Measurements from ENCODE around the gene MLXIP.
A peak's percentile ranks its signal among the peaks of the same experiment; 100 is the strongest.
"Not testable (repeated sequence)": the region's sequence is repeated elsewhere in the genome, so short reads cannot be mapped to it uniquely, and the experiment has no call there.

MLXIP gene

DNA sequence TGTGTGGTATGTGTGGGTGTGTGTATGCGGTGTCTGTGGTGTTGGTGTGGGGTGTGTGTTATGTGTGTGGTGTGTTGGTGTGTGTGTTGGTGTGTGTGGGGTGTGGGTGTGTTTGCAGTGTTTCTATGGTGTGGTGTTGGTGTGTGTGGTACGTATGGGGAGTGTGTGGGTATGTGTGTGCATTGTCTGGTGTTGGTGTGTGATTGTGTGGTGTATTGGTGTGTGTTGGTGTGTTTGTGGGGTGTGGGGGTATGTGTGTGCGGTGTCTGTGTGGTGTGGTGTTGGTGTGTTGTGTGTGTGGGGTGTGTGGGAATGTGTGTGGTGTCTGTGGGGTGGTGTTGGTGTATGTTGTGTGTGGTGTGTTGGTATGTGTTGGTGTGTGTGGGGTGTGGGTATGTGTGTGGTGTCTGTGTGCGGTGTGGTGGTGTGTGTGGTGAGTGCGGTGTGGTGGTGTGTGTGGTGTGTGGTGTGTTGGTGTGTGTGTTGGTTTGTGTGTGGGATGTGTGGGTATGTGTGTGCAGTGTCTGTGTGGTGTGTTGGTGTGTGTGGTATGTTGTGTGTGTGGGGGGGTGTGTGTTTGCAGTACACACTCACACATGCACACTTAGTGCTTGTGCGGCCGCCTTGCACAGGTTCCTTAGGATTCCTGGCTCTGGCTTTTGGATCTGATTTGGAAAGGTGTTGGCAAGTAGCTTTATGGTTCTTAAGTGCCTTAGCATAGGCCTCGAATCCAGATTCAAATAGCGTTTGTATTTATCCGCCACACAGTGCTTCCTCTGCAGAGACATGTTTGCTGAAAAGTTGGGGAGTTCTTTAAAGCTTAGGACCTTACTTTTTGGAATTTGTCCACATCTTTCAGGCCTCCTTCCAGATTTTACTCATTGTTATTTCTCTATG lies 16.4 kb downstream of the MLXIP start:
- H3K4me3 Mint-ChIP-seq, result no peak overlapping the region
- H3K27ac Mint-ChIP-seq, result no peak overlapping the region
- no peak for DNase-seq
- H3K4me1 Mint-ChIP-seq, result peaks cover 41% of the 10 kb centered on the region
- peak; percentile 3 for ATAC-seq
- H3K27me3 Mint-ChIP-seq, result no peaks in the 10 kb centered on the region
- H3K9me3 Mint-ChIP-seq, result no peaks in the 10 kb centered on the region

DNA sequence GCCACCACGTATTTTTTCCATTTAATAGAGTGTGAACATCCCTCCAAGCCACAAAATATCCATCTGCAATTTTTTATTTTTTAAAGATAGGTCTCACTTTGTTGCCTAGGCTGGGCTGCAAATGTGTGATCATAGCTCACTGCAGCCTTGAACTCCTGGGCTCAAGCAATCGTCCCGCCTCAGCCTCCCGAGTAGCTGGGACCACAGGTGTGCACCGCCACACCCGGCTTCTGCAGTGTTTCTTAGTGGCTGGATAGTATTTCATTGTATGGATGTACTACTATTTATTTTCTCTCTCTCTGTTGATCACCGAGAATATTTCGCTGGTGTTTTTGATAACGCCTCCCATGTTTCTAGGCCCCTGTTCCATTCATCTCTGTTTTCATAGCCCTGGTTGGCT lies 17.5 kb downstream of the MLXIP start:
- H3K4me3 Mint-ChIP-seq, result no peak overlapping the region
- H3K9me3 Mint-ChIP-seq, result no peaks in the 10 kb centered on the region
- H3K4me1 Mint-ChIP-seq, result peaks cover 52% of the 10 kb centered on the region
- ATAC-seq (no peak), DNase-seq (no peak)
- H3K27me3 Mint-ChIP-seq, result no peaks in the 10 kb centered on the region
- no peak overlapping the region for H3K27ac Mint-ChIP-seq

- H3K9me3 Mint-ChIP-seq, result no peaks in the 10 kb centered on the region
- no peaks in the 10 kb centered on the region for H3K27me3 Mint-ChIP-seq
- no peak for ATAC-seq
- peak overlapping the region in 1 of 2 donors; percentile 10 for H3K27ac Mint-ChIP-seq
- DNase-seq, result no peak
- peaks cover 58% of the 10 kb centered on the region for H3K4me1 Mint-ChIP-seq
- peak overlapping the region in 1 of 2 donors; percentile 47 for H3K4me3 Mint-ChIP-seq
Measured at GRCh38 chr12:122096591-122097149, 18.1 kb downstream of the MLXIP start.

- Mint-ChIP-seq H3K4me3 (peak overlapping the region; percentile 68 to 78), H3K27ac (peak overlapping the region in 1 of 2 donors; percentile 88), H3K9me3 (no peaks in the 10 kb centered on the region), H3K4me1 (peaks cover 63% of the 10 kb centered on the region), H3K27me3 (no peaks in the 10 kb centered on the region)
- DNase-seq (no peak), ATAC-seq (no peak)
Measured at GRCh38 chr12:122097584-122097926, 19.0 kb downstream of the MLXIP start.

DNA sequence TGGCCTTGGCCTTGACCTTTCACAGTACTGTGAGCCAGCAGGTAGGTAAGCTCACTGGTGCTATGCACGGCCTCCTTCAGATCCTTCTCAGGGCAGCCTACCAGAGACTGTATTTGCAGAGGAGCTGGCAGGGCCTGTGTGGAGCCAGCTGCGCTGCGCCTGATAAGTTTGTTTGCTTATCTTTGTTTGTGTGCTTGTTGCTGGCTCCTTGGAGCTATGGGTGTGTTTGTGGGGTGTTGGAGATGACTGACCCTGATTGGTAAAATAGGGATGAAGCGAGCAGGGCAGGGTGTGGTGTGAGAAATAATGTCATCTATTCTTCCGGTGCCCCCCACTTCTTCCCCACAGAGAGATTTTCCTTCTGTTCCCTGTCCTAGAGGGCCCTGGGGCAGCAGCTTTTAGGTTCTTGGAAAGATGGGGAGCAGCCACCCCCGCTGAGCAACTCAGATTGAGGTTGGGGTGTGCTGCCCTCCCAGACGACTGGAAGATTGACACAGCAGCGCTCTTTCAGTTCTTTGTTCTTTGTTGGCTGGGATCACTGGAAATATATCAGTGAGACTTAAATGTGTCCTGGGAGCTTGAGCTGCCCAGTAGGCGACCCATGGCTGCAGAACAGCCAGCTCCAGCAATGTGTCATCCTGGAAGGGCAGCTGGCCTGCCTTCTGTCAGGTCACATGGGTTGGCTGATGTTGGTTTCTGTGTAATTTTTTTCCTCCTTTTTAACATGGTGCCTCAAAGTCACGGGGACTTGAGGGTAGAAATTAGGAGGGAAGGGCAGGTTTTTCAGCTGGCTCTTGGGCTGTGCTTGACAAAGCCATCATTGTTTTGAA lies 19.6 kb downstream of the MLXIP start:
- peak; percentile 66 for ATAC-seq
- Mint-ChIP-seq H3K9me3 (no peaks in the 10 kb centered on the region), H3K4me1 (peaks cover 65% of the 10 kb centered on the region)

GRCh38 chr12:122099280-122099749 lies 20.8 kb downstream of the MLXIP start:
- Mint-ChIP-seq H3K4me1 (peaks cover 72% of the 10 kb centered on the region), H3K27ac (peak overlapping the region in 1 of 2 donors; percentile 35), H3K9me3 (no peaks in the 10 kb centered on the region), H3K4me3 (peak overlapping the region; percentile 68 to 78), H3K27me3 (no peaks in the 10 kb centered on the region)
- ATAC-seq (peak; percentile 34), DNase-seq (no peak)

More for the DNA sequence above, 19.6 kb downstream of the MLXIP start:
- H3K27ac Mint-ChIP-seq, result peak overlapping the region; percentile 67 to 88
- H3K27me3 Mint-ChIP-seq, result no peaks in the 10 kb centered on the region
- no peak for DNase-seq
- H3K4me3 Mint-ChIP-seq, result peak overlapping the region; percentile 68 to 78

- Mint-ChIP-seq H3K9me3 (no peaks in the 10 kb centered on the region), H3K4me3 (peak overlapping the region; percentile 36 to 78), H3K27ac (peak overlapping the region in 1 of 2 donors; percentile 72), H3K4me1 (peaks cover 78% of the 10 kb centered on the region), H3K27me3 (no peaks in the 10 kb centered on the region)
- DNase-seq (no peak), ATAC-seq (peak; percentile 39)
Measured at GRCh38 chr12:122099856-122100255, 21.3 kb downstream of the MLXIP start.

DNA sequence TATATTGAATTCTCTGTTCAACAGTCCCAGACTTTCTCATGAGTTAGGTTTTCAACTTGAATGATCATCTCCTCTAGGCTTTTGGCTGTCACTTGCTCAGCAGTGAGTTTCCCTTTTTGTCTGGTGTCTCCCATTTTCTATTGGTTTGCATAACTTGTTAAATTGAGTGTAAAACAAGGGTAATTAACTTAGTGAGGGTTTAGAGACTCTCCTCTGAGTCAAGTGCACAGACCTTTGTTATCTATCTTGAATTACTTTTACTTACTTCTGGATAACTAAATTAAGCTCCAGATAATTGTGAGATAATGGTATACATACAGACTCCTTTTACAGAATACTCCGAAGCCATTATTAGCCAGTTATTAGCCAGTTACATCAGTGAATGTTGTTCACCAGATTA lies 22.0 kb downstream of the MLXIP start:
- DNase-seq (no peak), ATAC-seq (no peak)
- H3K4me1 Mint-ChIP-seq, result peaks cover 85% of the 10 kb centered on the region
- no peaks in the 10 kb centered on the region for H3K9me3 Mint-ChIP-seq
- H3K27me3 Mint-ChIP-seq, result no peaks in the 10 kb centered on the region
- peak overlapping the region in 1 of 2 donors; percentile 85 for H3K27ac Mint-ChIP-seq
- peak overlapping the region; percentile 15 to 78 for H3K4me3 Mint-ChIP-seq

- no peak for DNase-seq
Measured at GRCh38 chr12:122102331-122102730, 23.8 kb downstream of the MLXIP start.

DNA sequence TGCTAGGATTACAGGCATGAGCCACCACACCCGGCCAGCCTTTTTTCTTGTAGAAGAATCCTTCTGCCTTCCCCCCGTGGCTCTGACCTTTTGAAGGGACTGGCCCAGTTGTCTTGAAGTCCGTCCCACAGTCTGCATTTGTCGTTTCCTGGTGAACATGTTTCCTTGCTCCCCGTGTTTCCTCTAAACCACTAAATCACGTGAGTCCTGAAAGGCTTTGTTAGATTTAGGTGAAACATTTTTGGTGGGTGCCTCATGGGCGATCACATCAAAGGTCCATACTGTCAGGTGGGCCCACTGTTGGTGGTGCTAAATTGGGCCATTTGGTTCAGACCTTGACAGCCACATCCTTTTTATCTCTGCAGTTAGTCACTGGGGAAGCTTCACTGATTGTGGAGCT lies 26.3 kb downstream of the MLXIP start:
- no peaks in the 10 kb centered on the region for H3K9me3 Mint-ChIP-seq
- H3K4me3 Mint-ChIP-seq, result peak overlapping the region; percentile 63 to 71
- no peaks in the 10 kb centered on the region for H3K27me3 Mint-ChIP-seq
- peak in 1 of 2 donors; percentile 58 for DNase-seq
- peak; percentile 68 for ATAC-seq
- peaks cover 88% of the 10 kb centered on the region for H3K4me1 Mint-ChIP-seq
- peak overlapping the region; percentile 21 to 87 for H3K27ac Mint-ChIP-seq

More at GRCh38 chr12:122102331-122102730, 23.8 kb downstream of the MLXIP start:
- Mint-ChIP-seq H3K4me1 (peaks cover 88% of the 10 kb centered on the region), H3K9me3 (no peaks in the 10 kb centered on the region), H3K4me3 (no peak overlapping the region), H3K27me3 (no peaks in the 10 kb centered on the region), H3K27ac (no peak overlapping the region)
- no peak for ATAC-seq

DNA sequence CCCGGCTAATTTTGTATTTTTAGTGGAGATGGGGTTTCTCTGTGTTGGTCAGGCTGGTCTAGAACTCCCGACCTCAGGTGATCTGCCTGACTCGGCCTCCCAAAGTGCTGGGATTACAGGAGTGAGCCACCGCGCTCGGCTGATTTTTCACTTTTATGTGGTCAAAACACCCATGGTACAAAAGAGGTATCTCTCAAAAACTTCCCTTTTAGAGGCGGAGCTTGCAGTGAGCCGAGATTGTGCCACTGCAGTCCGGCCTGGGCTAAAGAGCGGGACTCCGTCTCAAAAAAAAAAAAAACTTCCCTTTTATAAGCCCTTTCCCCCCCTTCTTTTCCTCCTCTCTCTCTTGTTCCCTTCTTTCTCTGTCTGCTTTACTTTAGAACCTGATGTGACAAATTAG lies 26.9 kb downstream of the MLXIP start:
- DNase-seq, H3K27ac Mint-ChIP-seq, ATAC-seq, H3K27me3 Mint-ChIP-seq, H3K9me3 Mint-ChIP-seq: not testable (repeated sequence)
- Mint-ChIP-seq H3K4me1 (peaks cover 88% of the 10 kb centered on the region), H3K4me3 (peak overlapping the region; percentile 63 to 65)

DNA sequence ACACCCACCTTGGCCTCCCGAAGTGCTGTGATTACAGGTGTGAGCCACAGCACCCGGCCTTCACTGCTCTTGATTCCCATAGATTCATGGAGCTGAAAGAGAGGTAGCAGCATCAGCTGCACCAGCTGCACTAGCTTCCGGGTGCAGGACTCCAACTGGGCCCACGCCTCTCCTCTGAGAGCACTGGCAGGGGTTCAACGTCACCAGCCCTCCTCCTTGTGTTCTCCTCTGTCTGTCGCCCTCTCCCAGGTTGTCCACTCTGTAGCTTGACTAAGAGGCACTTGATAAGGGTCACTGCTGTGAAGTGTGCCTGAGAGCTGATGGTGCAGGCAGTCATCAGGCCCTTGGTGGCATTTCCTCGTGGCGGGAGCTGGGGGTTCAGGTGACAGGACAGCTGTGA lies 28.3 kb downstream of the MLXIP start:
- peaks cover 86% of the 10 kb centered on the region for H3K4me1 Mint-ChIP-seq
- H3K4me3 Mint-ChIP-seq, result peak overlapping the region; percentile 19 to 25
- peak overlapping the region in 1 of 2 donors; percentile 9 for H3K27ac Mint-ChIP-seq

DNA sequence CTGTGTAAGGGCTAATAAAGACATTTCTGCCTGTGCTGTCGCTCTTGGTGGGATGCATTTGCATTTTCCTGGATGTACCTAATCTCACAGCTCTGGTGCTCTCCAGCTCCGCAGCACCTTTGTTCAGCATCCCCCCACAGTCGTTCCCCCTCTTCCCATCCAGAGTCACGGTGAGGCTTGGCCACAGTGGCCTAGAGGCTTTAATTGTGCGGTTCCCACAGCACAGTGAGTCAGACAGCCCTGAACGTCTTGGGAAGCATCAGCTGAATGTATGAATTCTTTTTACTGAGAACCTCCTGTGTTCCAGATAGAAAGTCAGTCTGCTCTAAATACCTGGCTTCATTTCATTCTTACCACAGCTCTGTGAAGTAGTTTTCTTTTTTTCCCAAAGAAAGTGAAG lies 28.7 kb downstream of the MLXIP start:
- DNase-seq (no peak), ATAC-seq (no peak)
- Mint-ChIP-seq H3K4me1 (peaks cover 90% of the 10 kb centered on the region), H3K27ac (peak overlapping the region in 1 of 2 donors; percentile 9), H3K27me3 (no peaks in the 10 kb centered on the region), H3K4me3 (peak overlapping the region; percentile 34 to 62), H3K9me3 (no peaks in the 10 kb centered on the region)

More for the DNA sequence above, 28.3 kb downstream of the MLXIP start:
- Mint-ChIP-seq H3K9me3 (no peaks in the 10 kb centered on the region), H3K27me3 (no peaks in the 10 kb centered on the region)
- no peak for DNase-seq
- no peak for ATAC-seq

- Mint-ChIP-seq H3K27me3 (no peaks in the 10 kb centered on the region), H3K4me3 (no peak overlapping the region), H3K9me3 (no peaks in the 10 kb centered on the region), H3K27ac (no peak overlapping the region), H3K4me1 (peaks cover 73% of the 10 kb centered on the region)
- DNase-seq (no peak), ATAC-seq (no peak)
Measured at GRCh38 chr12:122111089-122111641, 32.6 kb downstream of the MLXIP start.
